Astrocyte of the cerebellum (primary cell): Measurements from ENCODE around the gene TMEM256.
"Not testable (repeated sequence)": the region's sequence is repeated elsewhere in the genome, so short reads cannot be mapped to it uniquely, and the experiment has no call there.

Source experiments
- DNase-seq: peaks from one replicate; pipeline ENCODE4 v3.0.0-alpha.2; 2011; ENCODE audit warnings: low read depth
- H3K4me3 ChIP-seq: 2 replicates; pipeline ENCODE4 v1.5.1; 2011; ENCODE audit warnings: mild to moderate bottlenecking, low read depth, low read length, moderate library complexity
- in situ Hi-C: cut with HindIII; loops from 2 replicates; pipeline ENCODE4 v1.10.0; 2017; ENCODE audit warnings: low sequenced_read_pairs
- TF ChIP-seq, protein P1 (sequence below): IDR thresholded peaks from 2 replicates; pipeline ENCODE4 v1.5.1; 2012; ENCODE audit warnings: low read length, low read depth, moderate library complexity, mild to moderate bottlenecking; ENCODE audit errors: missing control alignments

TMEM256 gene

GRCh38 chr17:7380321-7380720, 23.6 kb downstream of the TMEM256 start:
- DNase-seq = no peak
- in situ Hi-C loops = no loop called here
- no peak overlapping the region for H3K4me3 ChIP-seq
- TF ChIP-seq, protein P1, sequence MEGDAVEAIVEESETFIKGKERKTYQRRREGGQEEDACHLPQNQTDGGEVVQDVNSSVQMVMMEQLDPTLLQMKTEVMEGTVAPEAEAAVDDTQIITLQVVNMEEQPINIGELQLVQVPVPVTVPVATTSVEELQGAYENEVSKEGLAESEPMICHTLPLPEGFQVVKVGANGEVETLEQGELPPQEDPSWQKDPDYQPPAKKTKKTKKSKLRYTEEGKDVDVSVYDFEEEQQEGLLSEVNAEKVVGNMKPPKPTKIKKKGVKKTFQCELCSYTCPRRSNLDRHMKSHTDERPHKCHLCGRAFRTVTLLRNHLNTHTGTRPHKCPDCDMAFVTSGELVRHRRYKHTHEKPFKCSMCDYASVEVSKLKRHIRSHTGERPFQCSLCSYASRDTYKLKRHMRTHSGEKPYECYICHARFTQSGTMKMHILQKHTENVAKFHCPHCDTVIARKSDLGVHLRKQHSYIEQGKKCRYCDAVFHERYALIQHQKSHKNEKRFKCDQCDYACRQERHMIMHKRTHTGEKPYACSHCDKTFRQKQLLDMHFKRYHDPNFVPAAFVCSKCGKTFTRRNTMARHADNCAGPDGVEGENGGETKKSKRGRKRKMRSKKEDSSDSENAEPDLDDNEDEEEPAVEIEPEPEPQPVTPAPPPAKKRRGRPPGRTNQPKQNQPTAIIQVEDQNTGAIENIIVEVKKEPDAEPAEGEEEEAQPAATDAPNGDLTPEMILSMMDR = no peak

DNA sequence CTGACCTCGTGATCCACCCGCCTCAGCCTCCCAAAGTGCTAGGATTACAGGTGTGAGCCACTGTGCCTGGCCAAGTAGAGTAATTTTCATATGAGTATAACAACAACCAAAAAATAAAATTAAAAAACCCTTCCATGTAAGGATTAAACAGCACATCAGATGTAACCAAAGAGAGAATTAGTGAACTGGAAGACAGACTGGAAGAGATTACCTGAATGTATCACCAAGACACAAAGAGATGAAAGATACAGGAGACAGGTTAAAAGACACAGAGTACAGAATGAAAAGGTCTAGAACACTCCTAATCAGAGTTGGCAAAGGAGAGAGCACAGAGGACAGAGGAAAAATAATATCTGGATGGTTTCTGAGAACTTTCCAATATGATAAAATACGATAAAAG, 24.8 kb downstream of the TMEM256 start:
- TF ChIP-seq, protein P1 = no peak
- no peak for DNase-seq
- H3K4me3 ChIP-seq = no peak overlapping the region
- in situ Hi-C loops = no loop called here

GRCh38 chr17:7374353-7374752, 29.5 kb downstream of the TMEM256 start:
- H3K4me3 ChIP-seq = no peak overlapping the region
- no peak for DNase-seq
- TF ChIP-seq, protein P1 = no peak
- in situ Hi-C loops = no loop called here

DNA sequence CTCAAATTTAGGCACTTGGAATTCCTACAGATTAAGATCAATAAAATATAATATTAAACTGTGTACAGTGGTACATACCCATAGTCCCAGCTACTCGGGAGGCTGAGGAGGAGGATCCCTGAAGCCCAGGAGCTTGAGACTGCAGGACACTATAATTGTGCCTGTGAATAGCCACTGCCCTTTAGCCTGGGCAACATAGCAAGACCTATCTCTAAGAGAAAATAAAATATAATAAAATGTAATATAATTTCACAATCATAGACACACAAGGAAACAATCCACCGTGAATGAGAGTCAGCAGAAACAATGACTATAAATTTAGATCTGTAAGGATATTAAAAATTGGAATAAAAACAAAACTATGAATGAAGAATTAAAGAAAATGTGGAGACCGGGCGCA, 33.0 kb downstream of the TMEM256 start:
- H3K4me3 ChIP-seq = no peak overlapping the region
- in situ Hi-C loops = no loop called here
- TF ChIP-seq, protein P1 = no peak
- no peak for DNase-seq

GRCh38 chr17:7369825-7370224, 34.1 kb downstream of the TMEM256 start:
- in situ Hi-C loops = no loop called here
- DNase-seq = no peak
- no peak overlapping the region for H3K4me3 ChIP-seq
- TF ChIP-seq, protein P1 = no peak

DNA sequence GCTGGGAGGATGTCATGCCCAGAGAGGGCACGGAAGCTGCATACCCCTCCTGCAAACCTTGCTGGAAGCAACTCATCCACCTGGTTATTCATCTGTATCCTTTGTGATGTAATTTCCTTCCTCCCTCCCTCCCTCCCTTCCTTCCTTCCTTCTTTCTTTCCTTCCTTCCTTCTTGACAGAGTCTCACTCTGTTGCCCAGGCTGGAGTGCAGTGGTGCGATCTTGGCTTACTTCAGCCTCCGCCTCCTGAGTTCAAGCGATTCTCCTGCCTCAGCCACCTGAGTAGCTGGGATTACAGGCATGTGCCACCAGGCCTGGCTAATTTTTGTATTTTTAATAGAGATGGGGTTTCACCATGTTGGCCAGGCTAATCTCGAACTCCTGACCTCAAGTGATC, 35.3 kb downstream of the TMEM256 start:
- DNase-seq, H3K4me3 ChIP-seq, in situ Hi-C loops: not testable (repeated sequence)

DNA sequence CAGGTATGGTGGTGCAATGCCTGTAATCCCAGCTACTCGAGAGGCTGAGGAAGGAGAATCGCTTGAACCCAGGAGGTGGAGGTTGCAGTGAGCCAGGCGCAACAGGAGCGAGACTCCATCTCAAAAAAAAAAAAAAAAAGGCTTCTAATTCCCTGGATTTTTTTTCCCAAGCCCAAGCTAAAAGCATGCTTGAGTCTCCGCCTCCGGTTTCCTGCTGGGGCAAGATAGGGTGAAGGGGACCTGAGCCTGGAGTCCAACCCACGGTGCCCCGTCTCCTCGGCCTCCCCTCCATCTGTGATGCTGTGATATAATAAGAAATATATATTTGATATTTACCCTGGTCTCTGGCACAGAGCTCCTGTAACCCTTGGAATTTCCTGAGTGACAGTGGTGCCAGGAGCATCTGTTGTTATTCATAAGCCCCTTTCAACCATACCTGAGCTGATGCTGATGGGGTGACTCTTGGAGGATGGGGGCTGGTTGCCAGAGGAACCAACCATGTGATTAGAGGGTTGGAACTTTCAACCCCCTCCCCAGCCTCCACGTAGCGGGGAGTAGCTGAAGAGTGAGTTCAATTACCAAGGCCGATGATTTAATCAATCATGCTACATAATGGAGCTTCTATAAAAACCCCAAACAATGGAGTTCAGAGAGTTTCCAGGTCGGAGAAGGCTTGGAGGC, 35.8 kb downstream of the TMEM256 start:
- H3K4me3 ChIP-seq = no peak overlapping the region
- in situ Hi-C loops = no loop called here
- TF ChIP-seq, protein P1 = no peak
- DNase-seq = no peak
